ENCODE measurements around the gene NGFR.

Gene NGFR

DNA sequence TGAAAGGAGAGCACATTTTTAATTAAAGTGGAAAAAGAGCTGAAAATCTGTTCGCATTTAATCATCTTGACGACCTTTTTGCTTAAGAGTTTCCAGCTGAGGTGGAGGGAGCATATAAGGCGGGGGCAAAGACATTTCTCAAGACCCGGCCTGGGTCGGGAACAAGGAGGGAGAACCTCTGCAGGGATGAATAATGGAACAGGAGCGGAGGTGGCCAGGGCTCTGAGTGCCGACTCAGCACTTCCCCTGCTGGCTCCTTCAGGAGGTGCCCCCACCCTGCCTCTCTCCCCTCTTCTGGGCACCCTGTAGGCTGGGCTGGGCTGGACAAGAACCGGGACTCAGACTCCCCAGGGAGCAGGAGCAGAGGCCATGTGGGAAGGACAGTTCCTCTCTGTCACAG lies 7.9 kb upstream of the NGFR start:
- no peak for DNase-seq (ENCODE audit: low read depth)
- no peak overlapping the region for H3K4me3 ChIP-seq (ENCODE audit: control insufficient read depth, low read depth, low read length)
- TF ChIP-seq, protein P1, sequence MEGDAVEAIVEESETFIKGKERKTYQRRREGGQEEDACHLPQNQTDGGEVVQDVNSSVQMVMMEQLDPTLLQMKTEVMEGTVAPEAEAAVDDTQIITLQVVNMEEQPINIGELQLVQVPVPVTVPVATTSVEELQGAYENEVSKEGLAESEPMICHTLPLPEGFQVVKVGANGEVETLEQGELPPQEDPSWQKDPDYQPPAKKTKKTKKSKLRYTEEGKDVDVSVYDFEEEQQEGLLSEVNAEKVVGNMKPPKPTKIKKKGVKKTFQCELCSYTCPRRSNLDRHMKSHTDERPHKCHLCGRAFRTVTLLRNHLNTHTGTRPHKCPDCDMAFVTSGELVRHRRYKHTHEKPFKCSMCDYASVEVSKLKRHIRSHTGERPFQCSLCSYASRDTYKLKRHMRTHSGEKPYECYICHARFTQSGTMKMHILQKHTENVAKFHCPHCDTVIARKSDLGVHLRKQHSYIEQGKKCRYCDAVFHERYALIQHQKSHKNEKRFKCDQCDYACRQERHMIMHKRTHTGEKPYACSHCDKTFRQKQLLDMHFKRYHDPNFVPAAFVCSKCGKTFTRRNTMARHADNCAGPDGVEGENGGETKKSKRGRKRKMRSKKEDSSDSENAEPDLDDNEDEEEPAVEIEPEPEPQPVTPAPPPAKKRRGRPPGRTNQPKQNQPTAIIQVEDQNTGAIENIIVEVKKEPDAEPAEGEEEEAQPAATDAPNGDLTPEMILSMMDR (IDR thresholded peaks at IDR 0.05; ENCODE audit: control insufficient read depth, insufficient read depth, low read depth, low read length, missing control alignments) = no peak

DNA sequence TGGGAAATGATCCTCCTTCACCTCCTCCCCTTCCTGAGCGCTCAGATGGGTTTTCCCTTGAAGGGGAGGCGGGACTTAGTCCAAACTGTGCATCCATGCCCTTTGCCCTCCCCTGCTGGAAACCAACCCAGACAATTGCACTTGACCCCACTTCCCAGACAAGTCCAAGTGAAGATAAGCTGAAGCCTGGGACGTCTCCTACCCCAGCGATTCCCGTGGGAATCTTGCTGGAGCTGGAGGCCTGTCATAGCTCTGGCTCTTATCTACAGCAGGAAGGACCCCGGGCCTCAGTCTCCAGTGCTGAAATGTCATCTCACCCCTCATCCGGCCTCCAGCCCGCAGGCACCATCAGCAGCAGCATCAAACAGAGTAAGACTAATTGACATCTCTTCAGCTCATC lies 6.5 kb upstream of the NGFR start:
- TF ChIP-seq, protein P1 (IDR thresholded peaks at IDR 0.05; ENCODE audit: control insufficient read depth, insufficient read depth, low read depth, low read length, missing control alignments) = no peak
- no peak for DNase-seq (ENCODE audit: low read depth)
- H3K4me3 ChIP-seq (ENCODE audit: control insufficient read depth, low read depth, low read length) = no peak overlapping the region

DNA sequence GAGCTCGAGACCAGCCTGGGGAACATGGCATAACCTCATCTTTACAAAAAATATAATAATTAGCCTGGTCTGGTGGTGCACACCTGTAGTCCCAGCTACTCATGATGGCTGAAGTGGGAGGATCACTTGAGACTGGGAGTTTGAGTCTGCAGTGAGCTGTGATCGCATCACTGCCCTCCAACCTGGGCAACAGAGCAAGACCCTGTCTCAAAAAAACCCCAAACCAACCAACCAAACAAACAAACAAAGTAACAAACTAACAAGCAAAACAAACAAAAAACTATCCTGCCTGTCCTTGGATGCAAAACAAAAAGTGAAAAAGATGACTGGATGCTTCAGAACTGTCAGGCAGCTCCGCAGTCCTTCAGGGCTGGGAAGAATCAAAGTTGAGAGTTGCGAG lies 5.7 kb upstream of the NGFR start:
- no peak for DNase-seq (ENCODE audit: low read depth)
- no peak overlapping the region for H3K4me3 ChIP-seq (ENCODE audit: control insufficient read depth, low read depth, low read length)
- TF ChIP-seq, protein P1 (IDR thresholded peaks at IDR 0.05; ENCODE audit: control insufficient read depth, insufficient read depth, low read depth, low read length, missing control alignments) = no peak

DNA sequence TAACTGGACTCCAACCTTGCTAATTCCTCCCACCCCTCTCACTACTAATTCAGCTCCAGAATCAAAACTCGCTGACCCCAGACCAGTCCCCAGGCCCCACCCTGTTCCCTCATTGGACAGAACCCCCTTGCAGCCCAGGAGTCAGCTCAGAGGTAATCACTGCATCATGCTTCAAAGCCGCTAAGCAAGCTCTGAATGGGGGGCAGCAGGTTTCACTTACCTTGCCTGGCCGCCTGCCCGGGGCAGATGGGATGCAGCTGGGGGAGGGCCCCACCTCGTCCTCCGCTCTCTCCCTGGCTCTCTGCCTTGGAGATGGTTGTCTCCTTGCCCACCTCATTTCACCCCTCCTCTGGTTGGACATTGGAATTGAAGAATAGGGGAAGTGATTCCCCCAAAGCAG lies 4.8 kb upstream of the NGFR start:
- no peak for DNase-seq (ENCODE audit: low read depth)
- TF ChIP-seq, protein P1 (IDR thresholded peaks at IDR 0.05; ENCODE audit: control insufficient read depth, insufficient read depth, low read depth, low read length, missing control alignments) = no peak
- H3K4me3 ChIP-seq (ENCODE audit: control insufficient read depth, low read depth, low read length) = no peak overlapping the region

DNA sequence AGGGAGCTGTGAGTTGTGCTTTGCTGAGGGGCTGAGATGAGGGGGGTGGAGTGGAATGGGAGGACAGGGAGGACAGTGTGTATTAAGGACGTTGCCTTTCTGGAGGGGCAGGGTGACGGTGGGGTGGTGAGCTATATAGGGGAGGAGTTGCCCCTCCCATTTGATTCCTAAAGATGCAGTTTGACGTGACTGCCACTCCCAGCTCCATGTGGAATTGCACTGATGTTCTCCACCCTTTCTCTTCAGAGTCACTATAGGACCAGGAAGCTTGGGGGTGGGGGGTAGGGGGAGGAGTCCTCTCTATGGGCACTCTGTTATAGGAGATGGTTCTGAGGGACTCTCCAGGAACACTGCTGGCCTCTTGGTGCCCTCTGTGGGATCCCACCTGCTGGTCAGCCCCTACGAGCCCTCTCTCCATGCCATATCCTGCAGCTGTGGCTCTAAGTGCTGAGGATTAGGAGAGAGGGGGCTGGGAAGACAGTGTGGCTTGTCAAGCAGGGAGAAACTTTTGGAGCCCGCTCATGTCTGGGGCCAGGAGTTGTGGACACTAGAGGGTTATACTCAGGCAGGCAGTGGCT lies 3.8 kb upstream of the NGFR start:
- TF ChIP-seq, protein P1 (IDR thresholded peaks at IDR 0.05; ENCODE audit: control insufficient read depth, insufficient read depth, low read depth, low read length, missing control alignments) = no peak

DNA sequence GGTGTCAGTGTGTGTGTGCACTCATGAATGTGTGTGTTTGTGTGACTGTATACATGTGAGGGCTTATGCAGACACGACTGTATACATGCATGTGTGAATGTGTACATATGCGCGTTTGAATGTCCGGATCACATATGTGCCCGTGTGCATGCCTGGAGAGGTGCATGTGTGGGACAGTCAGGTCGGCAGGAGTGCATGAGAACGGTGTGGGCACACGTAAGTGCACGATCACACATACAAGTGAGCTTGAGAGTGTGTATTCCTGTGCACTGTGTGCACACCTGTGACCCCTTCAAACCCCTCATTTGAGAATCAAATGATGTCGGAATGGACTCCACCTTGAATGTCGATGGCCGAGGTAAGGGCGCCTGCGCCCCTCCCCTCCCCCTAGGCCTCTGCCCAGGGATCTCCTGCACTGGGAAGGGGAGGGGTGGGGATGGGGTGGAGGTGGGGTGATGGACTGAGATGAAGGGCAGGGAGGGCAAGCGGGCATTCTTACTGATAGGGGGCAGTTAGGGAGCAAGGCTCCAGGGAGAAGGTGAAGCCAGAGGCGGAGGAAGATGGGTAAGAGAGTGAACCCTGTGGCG lies 601 bp upstream of the NGFR start:
- H3K4me3 ChIP-seq (ENCODE audit: control insufficient read depth, low read depth, low read length) = no peak overlapping the region
- DNase-seq (ENCODE audit: low read depth) = no peak
- TF ChIP-seq, protein P1 (IDR thresholded peaks at IDR 0.05; ENCODE audit: control insufficient read depth, insufficient read depth, low read depth, low read length, missing control alignments) = no peak

More for the DNA sequence above, 3.8 kb upstream of the NGFR start:
- DNase-seq (ENCODE audit: low read depth) = no peak
- H3K4me3 ChIP-seq (ENCODE audit: control insufficient read depth, low read depth, low read length) = no peak overlapping the region
